T-helper 1 cell treated with Interleukin-12 subunit alpha and Interleukin-12 subunit beta and Interleukin-4 antibody, amounts not matched to agents 30 μg/mL and 1 μg/mL, for 36 hours (primary cell): ENCODE results near the gene ELMO1.

Source experiments
- H3K27ac Mint-ChIP-seq: one replicate; pipeline ENCODE4 v1.8.0; 2021; ENCODE audit warnings: mild to moderate bottlenecking, mixed read lengths
- H3K27me3 Mint-ChIP-seq: one replicate; pipeline ENCODE4 v1.8.0; 2021; ENCODE audit warnings: low read depth, mixed read lengths
- H3K36me3 Mint-ChIP-seq: one replicate; pipeline ENCODE4 v1.8.0; 2021; ENCODE audit warnings: low read depth, mixed read lengths
- H3K4me1 Mint-ChIP-seq: one replicate; pipeline ENCODE4 v1.8.0; 2021; ENCODE audit warnings: low read depth, mixed read lengths
- H3K4me3 Mint-ChIP-seq: one replicate; pipeline ENCODE4 v1.8.0; 2021; ENCODE audit warnings: mild to moderate bottlenecking, moderate library complexity, mixed read lengths
- H3K9me3 Mint-ChIP-seq: one replicate; pipeline ENCODE4 v1.8.0; 2021; ENCODE audit warnings: mixed read lengths

Gene ELMO1

DNA sequence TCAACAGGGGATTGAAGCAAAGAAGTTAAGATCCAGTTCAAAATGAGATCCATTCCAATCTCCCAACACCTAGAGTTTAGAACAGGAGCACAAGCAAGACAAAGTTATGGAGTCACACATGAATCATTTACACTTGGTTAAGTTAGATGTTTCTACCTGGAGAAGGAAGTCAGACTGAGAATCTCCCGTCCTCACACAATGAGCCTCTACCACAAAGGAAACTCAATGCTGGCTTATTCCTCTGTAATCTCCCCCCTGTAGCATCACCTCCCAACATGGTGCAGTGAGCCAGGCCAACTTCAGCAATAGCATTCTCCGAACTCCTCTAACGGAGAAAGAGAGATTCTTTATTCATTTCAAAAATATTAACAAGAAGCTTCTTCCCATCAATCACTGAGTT lies 82.2 kb downstream of the ELMO1 start:
- Mint-ChIP-seq H3K27me3 (no peaks in the 10 kb centered on the region), H3K9me3 (peaks cover 4% of the 10 kb centered on the region), H3K27ac (no peak overlapping the region), H3K36me3 (peaks cover 24% of the 10 kb centered on the region), H3K4me1 (peaks cover 45% of the 10 kb centered on the region), H3K4me3 (no peak overlapping the region)

DNA sequence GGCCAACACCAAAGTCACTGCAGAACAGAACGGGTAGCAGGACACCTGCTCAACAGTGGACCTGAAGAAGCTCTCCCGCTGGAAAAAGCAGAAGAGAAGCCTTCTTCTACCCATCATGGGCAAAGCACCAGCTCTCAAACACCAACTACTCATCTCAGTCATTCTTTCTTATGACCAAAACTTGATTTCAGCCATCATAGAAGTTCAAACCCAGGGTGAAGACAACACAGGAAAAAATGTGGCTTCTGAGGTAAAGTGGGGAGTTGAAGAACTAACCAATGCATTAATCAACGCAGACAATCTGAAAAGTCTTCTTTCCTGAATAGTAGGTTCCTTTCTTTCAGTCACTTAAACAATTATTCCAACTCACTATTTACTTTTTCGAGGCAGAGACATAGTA lies 83.3 kb downstream of the ELMO1 start:
- H3K36me3 Mint-ChIP-seq: peaks cover 22% of the 10 kb centered on the region
- H3K4me1 Mint-ChIP-seq: peaks cover 45% of the 10 kb centered on the region
- H3K27me3 Mint-ChIP-seq: no peaks in the 10 kb centered on the region
- peaks cover 4% of the 10 kb centered on the region for H3K9me3 Mint-ChIP-seq
- no peak overlapping the region for H3K4me3 Mint-ChIP-seq
- peak overlapping the region; percentile 50 for H3K27ac Mint-ChIP-seq

DNA sequence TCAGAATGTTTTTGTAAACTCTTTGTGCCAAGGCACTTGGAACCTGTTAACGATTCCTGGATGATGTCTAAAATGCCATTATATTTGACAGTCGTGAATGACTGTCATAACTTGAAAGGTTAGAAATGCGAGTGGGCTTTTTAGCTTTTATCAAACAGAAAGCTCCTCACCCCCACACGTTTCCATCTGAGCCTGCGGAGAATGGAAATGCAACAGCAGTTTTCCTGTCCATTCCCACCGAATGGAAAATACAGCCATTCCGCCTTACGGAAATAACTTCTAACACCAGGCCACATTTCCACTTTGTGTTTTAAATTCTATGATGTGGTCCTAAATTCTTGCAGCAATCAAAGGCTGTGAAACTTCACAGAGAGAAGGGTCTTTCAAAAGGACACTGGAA lies 83.8 kb downstream of the ELMO1 start:
- Mint-ChIP-seq H3K36me3 (peaks cover 22% of the 10 kb centered on the region), H3K27ac (no peak overlapping the region)

DNA sequence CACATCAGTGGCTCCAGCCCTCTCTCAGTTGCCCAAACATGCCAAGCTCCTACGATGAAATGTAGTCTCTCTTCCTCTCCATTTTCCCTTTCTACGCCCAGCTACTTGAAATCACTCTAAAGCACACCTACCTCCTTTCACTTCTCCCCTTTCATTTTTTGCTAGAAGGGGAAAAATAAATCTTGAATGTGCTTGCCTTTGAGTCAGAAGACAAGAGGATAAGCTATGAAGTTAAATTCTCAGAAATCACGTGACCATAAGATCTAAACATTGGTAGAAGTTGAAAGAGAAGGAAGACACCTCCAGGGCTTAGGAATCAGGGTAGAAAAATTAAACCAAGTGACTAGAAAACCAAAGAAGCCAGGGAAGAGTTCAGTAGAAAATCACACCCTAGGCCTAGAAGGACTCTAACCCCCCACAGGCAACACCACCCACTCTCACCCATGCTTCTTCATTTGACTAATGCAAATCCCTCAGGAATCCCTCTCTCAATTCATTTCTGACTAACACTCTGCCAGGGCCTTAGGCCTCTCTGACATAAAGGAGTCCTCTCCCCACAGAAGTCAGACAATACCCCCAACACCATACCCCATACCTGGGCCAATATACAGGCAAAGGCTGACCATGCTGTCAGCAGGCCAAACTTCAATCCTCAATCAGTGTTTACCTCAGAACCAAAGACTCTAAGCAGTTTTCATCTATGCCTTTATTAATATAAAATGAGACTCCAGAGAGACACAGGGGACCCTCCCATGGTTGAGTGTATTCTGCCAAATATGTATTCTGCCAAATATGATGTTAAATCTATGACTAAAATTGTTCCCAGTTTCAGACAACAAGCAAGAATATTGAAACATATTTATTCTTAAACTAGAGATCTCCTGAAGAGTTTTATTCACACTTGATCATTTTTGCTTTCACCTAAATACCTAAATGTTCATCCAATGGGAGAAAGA lies 84.8 kb downstream of the ELMO1 start:
- Mint-ChIP-seq H3K27me3 (no peaks in the 10 kb centered on the region), H3K4me3 (peak overlapping the region; percentile 55), H3K4me1 (peaks cover 52% of the 10 kb centered on the region), H3K36me3 (peaks cover 22% of the 10 kb centered on the region), H3K27ac (peak overlapping the region; percentile 78), H3K9me3 (peaks cover 4% of the 10 kb centered on the region)

More for the DNA sequence above, 83.8 kb downstream of the ELMO1 start:
- Mint-ChIP-seq H3K4me1 (peaks cover 50% of the 10 kb centered on the region), H3K9me3 (peaks cover 4% of the 10 kb centered on the region), H3K27me3 (no peaks in the 10 kb centered on the region), H3K4me3 (no peak overlapping the region)

DNA sequence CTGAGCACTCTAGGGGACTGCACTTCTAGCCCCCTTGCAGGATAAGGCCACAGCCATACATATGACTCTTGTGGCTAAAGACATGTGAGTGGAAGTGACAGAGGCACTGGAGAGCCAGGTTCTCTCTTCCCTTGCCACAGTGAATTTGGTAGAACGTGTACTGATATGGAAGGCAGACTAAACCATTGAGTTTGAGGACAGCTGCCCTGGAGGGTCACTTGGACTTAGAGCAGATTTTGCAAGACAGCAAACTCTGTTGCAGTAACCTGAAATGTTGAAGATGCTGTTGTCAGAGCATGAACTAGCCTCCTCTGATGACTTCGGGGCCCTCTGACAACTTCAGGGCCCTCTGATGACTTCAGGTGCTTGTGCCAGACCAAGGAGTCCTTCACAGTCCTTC lies 85.9 kb downstream of the ELMO1 start:
- Mint-ChIP-seq H3K9me3 (peaks cover 4% of the 10 kb centered on the region), H3K4me3 (peak overlapping the region; percentile 55), H3K36me3 (peaks cover 20% of the 10 kb centered on the region), H3K27me3 (no peaks in the 10 kb centered on the region), H3K27ac (peak overlapping the region; percentile 78), H3K4me1 (peaks cover 52% of the 10 kb centered on the region)

DNA sequence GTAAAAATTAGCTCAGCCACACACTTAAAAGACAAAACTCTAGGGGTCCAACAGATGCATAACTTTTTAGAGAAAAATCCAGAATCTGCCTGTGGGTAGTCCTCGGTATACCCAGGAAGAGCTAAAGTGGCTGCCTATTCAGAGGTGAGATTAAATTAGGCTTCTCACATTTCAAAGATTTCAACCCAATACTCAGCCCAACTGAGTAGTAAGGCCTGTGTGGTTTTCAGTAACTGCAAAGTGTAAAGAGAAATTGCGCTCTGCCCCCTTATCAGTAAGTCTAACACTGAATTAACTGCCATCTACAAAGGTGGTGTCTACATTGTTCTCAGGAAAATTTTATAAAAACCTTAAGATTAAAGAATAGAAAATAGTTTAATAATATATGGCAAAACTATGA lies 88.2 kb downstream of the ELMO1 start:
- H3K9me3 Mint-ChIP-seq: no peaks in the 10 kb centered on the region
- no peaks in the 10 kb centered on the region for H3K27me3 Mint-ChIP-seq
- H3K4me1 Mint-ChIP-seq: peaks cover 48% of the 10 kb centered on the region
- H3K36me3 Mint-ChIP-seq: peaks cover 14% of the 10 kb centered on the region
- H3K4me3 Mint-ChIP-seq: no peak overlapping the region
- peak overlapping the region; percentile 69 for H3K27ac Mint-ChIP-seq

DNA sequence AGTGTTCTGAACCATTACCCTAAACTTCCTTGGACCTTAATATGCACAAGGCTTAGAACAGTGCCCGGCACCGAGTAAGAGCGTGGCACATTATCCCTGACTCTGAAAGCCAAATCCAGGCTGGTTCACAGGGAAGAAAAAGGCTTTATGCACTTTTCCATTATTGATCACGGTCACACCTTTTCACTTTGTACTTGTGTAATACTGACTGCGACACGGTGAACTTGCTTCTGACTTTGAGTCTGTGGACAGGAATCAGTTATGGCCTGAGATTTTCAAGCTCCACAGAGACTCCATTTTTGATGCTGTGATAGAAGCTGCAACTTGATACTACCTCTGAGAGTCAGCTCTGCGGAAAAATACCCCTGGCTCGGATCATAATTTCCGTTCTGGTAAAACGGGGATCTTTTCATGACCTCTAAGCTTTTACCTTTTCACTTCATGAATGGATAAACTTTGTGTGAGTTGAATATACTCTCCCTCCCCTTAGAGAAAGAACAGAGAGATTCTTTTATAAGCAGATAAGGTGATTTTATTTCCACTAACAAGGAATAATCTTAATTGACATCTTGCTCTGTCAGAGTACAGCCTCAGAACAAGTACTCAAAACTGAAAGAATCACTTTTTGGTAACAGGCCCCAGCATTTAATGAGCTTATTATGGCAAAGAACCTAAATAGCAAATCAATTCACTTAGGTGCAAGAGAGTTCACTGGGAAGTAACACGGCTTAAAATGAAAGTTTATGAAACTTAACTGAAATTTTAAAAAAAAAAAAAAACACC lies 88.8 kb downstream of the ELMO1 start:
- Mint-ChIP-seq H3K27me3 (no peaks in the 10 kb centered on the region), H3K4me1 (peaks cover 48% of the 10 kb centered on the region), H3K36me3 (peaks cover 13% of the 10 kb centered on the region), H3K9me3 (no peaks in the 10 kb centered on the region), H3K27ac (peak overlapping the region; percentile 69), H3K4me3 (peak overlapping the region; percentile 11)

DNA sequence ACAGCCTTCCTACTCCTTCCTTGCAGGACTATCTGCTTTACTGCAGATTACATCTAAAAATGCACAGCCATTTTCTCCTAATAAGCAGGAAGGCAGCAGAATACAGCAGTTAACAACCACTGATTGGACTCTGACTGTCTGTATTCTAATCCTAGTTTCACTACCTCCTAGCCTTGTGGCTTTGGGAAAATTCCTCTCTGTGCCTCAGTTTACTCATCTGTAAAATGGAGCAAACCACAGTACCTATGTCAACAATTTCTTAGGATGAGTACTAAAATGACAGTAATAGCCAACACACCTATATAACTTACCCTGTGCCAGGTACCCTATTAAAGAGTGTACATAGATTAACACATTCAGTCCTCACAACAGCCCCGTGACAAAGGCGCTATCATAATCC lies 89.5 kb downstream of the ELMO1 start:
- Mint-ChIP-seq H3K36me3 (peaks cover 13% of the 10 kb centered on the region), H3K4me1 (peaks cover 47% of the 10 kb centered on the region), H3K9me3 (no peaks in the 10 kb centered on the region), H3K27ac (no peak overlapping the region), H3K4me3 (no peak overlapping the region), H3K27me3 (no peaks in the 10 kb centered on the region)

DNA sequence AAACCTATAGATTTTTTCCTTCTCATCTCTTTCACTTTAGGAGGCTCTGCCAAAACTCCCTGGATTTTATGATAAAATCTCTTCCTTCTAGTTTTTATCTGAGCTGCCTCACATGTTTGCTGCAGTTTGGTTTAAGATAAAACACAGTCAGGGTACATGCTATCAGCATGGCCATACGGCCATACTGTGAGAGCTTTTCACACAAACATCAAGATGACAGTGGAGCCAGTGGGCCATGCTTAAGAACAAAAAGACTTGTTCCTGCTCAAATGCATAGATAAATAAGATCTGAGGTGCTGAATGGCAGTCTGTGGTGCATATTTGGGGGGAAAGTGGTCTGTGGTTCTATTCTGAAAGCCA lies 91.0 kb downstream of the ELMO1 start:
- H3K4me3 Mint-ChIP-seq: no peak overlapping the region
- peaks cover 47% of the 10 kb centered on the region for H3K4me1 Mint-ChIP-seq
- H3K9me3 Mint-ChIP-seq: no peaks in the 10 kb centered on the region
- peaks cover 4% of the 10 kb centered on the region for H3K36me3 Mint-ChIP-seq
- no peak overlapping the region for H3K27ac Mint-ChIP-seq
- no peaks in the 10 kb centered on the region for H3K27me3 Mint-ChIP-seq

DNA sequence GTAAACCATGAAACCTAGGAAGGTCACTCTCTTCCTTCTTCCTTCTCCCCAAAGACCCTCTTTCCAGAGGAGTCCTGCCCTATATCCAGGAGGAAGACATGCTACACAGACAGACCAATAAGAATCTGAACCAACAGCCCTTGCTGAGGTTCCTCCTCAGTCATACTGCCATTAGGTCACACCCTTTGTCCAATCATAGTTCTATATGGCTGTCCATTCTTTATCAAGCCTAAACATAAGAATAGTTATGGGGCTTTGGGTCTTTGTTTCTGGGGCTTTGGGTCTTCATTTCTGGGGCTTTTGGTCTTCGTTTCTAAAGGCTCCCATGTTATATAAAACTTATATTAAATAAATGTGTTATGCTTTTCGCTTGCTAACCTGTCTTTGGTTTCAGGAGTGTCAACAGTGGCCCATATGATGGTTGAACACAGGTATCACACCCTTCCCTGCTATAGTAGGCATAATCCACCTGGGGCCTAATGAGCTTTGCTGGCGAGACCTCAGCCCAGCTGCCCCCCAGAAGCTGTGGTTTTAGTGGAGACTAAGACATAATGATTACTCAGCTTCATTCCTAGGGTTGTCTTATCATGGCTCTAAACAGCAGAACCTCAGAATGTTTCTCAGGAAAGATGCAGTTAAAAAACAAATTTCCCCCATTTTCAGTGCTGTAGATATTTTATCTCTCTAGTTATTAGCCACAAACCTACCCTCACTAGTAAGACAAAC lies 91.6 kb downstream of the ELMO1 start:
- Mint-ChIP-seq H3K36me3 (peaks cover 1% of the 10 kb centered on the region), H3K27ac (peak overlapping the region; percentile 63), H3K4me3 (no peak overlapping the region), H3K4me1 (peaks cover 48% of the 10 kb centered on the region), H3K27me3 (no peaks in the 10 kb centered on the region), H3K9me3 (no peaks in the 10 kb centered on the region)

DNA sequence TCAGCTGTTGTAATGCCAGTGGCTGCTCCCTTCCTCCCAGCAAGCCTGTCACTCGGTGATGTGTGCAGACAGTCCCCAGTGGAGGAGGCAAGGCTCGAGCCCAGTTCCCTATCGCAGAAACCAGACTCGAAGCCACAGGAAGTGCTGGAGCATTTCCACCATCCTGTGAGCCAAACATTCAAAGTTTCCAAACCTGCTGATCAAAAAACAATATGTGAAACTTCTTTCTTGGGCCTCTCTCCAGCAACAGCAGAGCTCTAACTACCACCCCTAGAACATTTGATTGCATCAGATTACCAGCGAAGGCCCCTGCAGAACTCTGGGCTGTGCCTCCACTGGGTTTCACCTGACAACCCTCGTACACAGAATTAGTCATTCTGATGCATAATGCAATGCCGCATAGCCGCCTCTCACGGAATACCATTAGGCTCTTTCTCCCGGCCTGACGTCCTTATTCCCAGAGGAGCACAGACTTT lies 94.0 kb downstream of the ELMO1 start:
- Mint-ChIP-seq H3K9me3 (no peaks in the 10 kb centered on the region), H3K4me3 (peak overlapping the region; percentile 81), H3K27ac (peak overlapping the region; percentile 95), H3K27me3 (no peaks in the 10 kb centered on the region), H3K36me3 (peaks cover 1% of the 10 kb centered on the region), H3K4me1 (peaks cover 54% of the 10 kb centered on the region)

DNA sequence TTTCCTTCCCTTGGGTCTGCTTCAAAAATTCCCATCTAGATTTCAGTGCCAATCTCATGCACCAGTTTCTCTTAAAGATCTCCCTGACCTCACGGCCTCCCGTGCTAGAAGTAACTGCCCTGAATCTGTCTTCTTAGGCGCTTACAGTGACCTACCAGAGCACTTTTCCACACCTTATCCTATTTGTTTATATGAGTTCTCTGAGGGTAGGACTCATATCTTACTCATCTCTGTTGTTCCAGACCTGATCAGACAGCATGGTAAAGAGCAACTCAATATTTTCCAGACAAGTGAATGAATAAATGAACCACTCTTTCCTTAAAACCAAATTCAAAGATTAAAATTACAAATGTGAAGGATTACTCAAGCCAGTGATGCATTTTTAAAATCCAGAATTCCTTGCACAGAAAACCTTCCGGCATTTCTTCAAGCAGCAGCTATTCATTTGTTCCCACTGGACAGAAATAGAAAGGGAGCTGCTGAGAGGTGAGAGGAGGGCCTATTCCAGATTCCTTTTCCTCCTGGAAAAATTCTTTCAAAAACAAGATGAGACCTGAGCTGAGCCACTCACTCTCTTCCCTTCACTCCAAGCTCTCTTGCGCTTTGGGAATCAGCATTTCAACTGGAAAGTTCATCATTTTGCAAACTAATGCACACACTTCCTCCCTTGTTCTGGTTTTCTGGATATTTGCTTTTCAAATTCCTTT lies 94.6 kb downstream of the ELMO1 start:
- Mint-ChIP-seq H3K27ac (peak overlapping the region; percentile 95), H3K36me3 (peaks cover 1% of the 10 kb centered on the region), H3K4me1 (peaks cover 54% of the 10 kb centered on the region), H3K9me3 (no peaks in the 10 kb centered on the region), H3K27me3 (no peaks in the 10 kb centered on the region), H3K4me3 (peak overlapping the region; percentile 94)

DNA sequence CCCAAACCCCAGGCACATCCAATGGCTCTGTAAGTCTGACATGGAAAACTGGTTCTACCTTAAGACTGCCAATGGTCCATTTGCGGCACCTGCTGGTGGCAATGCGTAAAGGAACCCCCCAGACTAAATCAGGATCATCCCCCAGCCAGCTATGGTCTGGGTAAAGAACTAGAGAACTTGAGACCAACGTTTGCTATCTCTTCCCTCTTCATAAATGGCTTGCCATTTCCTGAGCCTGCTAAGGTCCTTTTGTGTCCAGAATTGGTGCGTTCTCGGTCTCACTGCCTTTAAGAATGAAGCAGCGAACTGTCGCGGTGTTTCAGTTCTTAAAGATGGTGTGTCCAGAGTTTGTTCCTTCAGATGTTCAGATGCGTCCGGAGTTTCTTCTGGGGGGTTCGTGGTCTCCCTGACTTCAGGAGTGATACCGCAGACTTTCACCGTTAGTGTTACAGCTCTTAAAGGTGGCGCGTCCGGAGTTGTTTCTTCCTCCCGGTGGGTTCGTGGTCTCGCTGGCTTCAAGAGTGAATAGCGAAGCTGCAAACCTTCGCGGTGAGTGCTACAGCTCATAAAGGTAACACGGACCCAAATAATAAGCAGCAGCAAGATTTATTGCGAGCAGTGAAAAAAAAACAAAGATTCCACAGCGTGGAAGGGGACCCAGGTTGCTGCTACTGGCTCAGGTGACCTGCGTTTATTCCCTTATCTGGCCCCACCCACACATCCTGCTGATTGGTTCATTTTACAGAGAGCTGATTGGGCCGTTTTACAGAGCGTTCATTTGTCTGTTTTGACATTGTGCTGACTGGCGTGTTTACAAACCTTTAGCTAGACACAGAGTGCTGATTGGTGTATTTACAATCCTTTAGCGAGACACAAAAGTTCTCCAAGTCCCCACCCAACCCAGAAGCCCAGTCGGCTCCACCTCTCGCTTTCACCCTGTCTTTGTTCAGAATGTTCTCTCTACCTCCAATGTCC lies 95.4 kb downstream of the ELMO1 start:
- Mint-ChIP-seq H3K27ac (peak overlapping the region; percentile 79), H3K27me3 (no peaks in the 10 kb centered on the region), H3K4me3 (peak overlapping the region; percentile 94), H3K36me3 (peaks cover 1% of the 10 kb centered on the region), H3K4me1 (peaks cover 58% of the 10 kb centered on the region), H3K9me3 (no peaks in the 10 kb centered on the region)
